ENCODE data around the gene CD34.
"Not testable (repeated sequence)": the region's sequence is repeated elsewhere in the genome, so short reads cannot be mapped to it uniquely, and the experiment has no call there.

CD34 gene

GRCh38 chr1:207933205-207933800 lies 22.4 kb upstream of the CD34 start:
- DNase-seq (ENCODE audit: low spot score), result no peak

DNA sequence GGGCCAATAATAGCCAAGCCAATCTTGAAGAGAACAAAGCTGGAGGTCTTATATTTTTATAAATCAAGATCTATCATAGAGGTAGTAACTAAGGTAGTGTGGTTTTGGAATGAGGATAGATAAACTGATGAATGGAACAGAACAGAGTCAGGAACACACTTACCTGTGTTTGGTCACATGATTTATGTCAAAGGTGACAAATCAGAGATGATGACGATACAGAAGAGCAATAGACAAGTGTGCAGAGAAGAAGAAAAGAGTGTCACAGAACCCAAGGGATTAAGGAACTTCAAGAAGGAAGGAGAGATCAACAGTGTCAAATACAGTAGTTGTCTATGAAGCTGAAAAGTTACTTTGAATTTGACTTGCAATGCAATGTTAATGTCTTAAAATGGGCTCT lies 16.1 kb upstream of the CD34 start:
- no peak for DNase-seq (ENCODE audit: low spot score)

GRCh38 chr1:207925969-207926368 lies 15.0 kb upstream of the CD34 start:
- not testable (repeated sequence) for DNase-seq (ENCODE audit: low spot score)

DNA sequence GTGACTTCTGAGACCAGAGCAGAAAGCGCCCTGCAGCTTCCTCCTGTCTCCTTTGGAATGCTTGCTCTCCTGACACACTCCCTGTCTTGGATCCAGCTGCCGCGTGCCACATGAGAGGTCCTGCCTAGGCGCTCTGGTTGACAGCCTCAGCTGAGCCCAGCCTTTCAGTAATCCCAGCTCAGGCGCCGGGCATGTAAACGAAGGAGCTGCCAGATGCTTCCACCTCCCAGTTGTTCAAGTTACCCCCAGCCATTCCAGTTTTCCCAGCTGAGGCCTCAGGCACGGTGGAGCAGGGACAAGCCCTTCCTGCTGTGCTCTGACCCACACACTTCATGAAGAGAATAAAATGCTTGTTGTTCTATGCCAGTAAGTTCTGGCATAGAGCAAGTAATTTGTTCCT lies 14.3 kb upstream of the CD34 start:
- DNase-seq (ENCODE audit: low spot score), result peak; percentile 4

GRCh38 chr1:207923561-207923960 lies 12.6 kb upstream of the CD34 start:
- no peak for DNase-seq (ENCODE audit: low spot score)

DNA sequence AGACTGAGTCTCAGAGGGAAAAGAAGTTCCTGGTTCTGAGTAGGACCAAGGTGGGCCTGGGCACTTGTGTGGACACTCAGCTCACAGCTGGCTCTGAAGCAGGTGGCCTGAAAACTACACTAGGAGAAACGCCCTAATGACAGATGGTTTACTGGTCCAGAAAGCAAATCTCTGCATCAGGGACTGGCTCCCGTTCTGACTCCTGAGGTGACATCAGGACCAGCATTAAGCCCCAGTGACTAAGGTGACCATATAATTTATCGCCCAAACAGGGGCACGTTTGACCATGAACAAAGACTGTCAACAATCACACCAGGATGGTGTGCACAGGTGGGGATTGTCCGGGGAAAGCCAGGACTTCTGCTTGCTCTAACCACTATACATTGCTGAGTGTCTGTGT lies 12.2 kb upstream of the CD34 start:
- no peak for DNase-seq (ENCODE audit: low spot score)

DNA sequence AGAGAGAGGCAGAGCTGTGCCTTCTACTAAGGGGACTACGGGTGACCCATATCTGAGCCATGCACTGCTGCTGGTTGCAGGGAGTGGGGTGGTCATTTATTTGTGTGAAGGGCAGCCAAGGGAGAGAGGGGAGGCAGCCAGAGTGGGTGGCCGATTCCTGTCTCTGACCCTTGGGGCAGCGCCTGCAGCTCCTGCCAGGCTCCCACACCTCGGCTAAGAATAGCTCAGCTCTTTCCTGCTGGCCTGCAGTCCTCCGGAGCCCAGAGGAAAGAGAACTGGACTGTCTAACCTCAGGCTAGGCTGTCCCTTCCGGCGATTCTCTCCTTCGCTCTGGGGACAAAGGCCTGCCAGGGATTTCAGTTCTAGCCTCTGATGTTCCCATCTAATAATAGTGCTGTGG lies 11.6 kb upstream of the CD34 start:
- no peak for DNase-seq (ENCODE audit: low spot score)

- DNase-seq (ENCODE audit: low spot score), result no peak
These were observed 10.4 kb upstream of the CD34 start for GRCh38 chr1:207921321-207921720.

- DNase-seq (ENCODE audit: low spot score), result no peak
These were observed 9.6 kb upstream of the CD34 start for GRCh38 chr1:207920444-207921021.

- no peak for DNase-seq (ENCODE audit: low spot score)
These were observed 8.7 kb upstream of the CD34 start for GRCh38 chr1:207919523-207920170.

- no peak for DNase-seq (ENCODE audit: low spot score)
These were observed 7.7 kb upstream of the CD34 start for GRCh38 chr1:207918581-207918980.

DNA sequence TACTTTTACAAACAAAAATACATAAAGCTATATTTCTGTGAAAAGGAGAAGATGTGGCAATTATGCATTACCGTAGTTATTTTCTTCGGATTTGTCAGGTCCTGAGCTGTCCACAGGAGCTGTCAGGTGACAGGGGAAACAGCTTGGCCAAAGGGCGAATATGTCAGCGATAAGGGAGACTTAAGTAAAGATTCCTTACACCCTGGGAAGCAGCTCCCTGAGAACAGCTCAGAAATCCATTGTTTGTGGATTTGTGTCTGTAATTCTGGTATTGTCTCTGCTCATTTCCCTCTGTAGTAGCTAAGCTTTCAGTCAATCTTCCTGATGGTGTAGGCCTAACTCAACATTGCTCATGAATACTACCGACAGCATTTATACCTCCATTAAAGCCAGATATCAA lies 7.1 kb upstream of the CD34 start:
- DNase-seq (ENCODE audit: low spot score), result no peak

DNA sequence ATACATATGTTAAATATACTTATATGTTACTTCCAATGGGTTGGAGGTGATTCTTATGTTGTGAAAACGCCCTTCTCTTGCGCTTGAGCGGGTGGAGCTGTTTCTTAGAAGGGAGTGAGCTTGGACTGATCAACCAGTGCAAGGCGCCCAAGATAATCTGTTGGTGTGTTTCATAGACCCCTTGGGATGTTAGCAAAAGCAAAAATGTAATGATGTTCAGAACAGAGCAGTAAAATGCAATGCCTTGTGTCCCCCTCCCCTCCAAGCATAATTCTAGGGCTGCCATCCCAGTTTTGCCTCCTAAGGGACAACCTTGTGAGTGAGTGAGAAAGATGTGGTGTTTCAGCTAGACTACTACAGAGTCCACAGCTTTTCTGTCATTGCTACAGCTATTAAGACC lies 6.2 kb upstream of the CD34 start:
- no peak for DNase-seq (ENCODE audit: low spot score)

- DNase-seq (ENCODE audit: low spot score), result no peak
These were observed 3.0 kb upstream of the CD34 start for GRCh38 chr1:207913951-207914350.

DNA sequence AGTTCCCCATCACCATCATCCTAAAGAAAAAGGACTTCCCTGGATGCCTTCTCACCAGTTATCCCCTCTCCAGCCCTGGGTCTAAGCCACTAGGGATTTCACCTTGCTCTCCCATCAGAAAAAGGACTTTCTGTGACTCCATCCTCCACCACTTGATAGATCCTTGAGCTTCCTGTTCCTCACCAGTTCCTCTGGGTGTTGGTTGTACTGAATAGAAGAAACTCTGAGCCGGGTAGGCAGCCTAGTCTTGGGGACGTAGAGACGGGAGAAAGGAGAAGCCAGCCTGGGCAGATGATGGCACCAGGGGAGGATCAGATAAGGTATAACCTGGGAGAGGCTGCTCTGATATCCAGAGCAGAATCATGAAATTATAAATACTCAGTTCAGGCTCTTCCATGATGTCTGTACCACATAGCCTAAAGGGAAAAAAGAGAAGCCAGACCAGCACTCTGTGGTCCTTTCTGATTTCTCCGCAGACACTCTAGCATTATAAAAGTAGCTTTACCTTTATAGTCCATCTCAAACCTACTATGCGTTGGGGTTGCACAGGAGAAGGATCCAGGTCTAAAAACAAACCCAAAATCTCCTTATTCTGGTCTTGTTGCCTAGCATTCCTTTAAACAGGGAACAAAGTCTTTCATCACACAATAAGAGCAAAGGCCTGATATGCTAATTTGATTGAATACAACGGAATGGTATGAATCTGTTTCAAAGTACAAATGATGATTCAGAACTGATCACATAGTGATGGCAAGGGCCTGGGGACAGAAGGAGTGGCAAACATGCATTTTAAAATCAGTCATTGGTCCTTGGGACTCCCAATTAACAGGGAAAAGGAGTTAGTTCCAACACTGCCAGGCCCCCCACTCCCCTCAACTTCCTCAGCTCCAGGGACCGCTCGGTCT lies 1.2 kb upstream of the CD34 start:
- DNase-seq (ENCODE audit: low spot score), result no peak

GRCh38 chr1:207909687-207910086 lies 1.2 kb downstream of the CD34 start:
- DNase-seq (ENCODE audit: low spot score), result no peak

DNA sequence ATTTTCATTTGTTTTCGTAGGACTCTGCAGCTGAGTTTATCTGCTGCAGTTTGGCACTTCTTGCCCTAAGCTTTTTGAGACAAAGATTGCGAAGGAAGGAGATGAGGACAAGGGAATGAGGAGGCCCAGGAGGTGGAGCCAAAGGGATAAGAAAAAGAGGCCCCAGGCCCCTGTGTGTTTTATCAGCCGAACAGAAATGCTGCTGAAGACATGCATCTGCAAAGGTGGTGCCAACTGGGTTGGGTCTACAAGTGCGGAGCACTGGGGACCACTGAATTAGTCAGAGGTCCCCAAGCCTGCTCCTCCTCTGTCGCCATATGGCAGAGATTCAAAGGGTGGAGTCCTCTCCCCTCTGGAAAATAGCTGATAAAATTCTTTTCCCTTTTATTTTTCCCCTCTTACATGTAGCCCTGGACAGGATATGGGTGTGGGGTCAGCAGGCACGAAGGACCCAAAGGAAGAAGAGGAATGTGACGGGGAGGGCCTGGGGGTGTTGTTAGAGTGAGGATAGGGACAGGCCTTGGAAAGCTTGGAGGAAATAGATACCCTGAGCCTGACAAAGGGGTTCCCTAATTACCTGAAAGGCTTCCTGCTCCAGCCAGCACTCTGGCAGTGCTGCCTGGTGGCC lies 2.7 kb downstream of the CD34 start:
- no peak for DNase-seq (ENCODE audit: low spot score)

DNA sequence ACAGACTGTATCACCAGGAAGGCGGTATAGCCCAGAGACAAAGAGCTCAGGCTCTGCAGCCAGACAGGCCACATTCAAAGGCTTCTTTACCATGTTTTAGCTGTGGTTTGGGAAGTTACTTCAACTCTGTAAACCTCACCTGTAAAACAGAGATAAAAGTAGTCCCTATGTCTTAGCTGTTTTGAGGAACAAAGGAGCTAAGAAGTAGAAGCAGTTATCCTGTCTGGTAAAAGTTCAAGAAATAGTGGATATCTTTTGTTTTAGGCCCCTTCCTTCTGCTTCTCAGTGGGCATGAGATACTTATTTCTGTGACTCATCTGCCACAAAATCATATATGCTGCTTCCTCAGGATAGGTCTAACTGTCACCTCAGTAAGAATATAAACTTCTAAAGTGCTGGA lies 6.5 kb downstream of the CD34 start:
- no peak for DNase-seq (ENCODE audit: low spot score)

GRCh38 chr1:207903767-207904166 lies 7.2 kb downstream of the CD34 start:
- DNase-seq (ENCODE audit: low spot score), result no peak

DNA sequence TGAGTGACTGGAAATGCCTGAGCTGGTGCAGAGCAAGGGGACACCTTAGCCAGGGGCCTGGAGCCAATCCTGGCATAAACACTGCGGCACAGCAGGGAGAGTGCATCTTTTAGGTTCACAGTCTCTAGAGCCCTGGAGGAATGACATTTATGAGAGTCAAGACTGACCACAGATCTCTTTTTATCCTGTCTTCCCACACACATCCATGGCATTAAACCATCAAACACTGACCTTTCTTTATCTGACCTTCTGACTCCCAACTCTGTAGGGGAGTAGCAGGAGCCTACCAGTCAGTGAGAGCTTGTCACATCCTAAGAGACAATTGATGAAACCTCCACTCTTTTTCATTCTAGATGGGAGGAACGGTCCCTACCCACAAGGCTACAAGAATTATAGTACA lies 7.9 kb downstream of the CD34 start:
- no peak for DNase-seq (ENCODE audit: low spot score)

DNA sequence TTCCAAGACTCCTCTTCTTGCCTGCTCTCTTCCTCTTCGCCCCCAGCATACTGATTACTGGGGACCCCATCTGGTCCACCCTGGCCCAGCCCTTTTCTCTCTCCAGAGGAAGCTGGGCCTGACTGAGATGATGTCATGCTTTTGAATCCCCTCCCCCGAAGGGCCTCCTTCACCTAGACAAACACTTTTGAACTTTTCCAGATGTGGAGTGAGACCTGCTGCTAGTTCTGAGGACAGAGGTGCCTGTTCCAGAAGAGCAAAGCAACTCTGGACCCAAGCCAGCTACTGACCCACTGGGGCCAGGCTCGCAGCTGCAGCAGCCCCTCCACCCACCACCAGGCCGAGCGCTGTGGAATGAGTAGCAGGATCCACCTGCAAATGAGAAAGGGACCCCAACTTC lies 8.4 kb downstream of the CD34 start:
- DNase-seq (ENCODE audit: low spot score), result no peak

- no peak for DNase-seq (ENCODE audit: low spot score)
These were observed 9.8 kb downstream of the CD34 start for GRCh38 chr1:207901041-207901653.
